Measurements from ENCODE around the gene NDUFAF5.

DNA sequence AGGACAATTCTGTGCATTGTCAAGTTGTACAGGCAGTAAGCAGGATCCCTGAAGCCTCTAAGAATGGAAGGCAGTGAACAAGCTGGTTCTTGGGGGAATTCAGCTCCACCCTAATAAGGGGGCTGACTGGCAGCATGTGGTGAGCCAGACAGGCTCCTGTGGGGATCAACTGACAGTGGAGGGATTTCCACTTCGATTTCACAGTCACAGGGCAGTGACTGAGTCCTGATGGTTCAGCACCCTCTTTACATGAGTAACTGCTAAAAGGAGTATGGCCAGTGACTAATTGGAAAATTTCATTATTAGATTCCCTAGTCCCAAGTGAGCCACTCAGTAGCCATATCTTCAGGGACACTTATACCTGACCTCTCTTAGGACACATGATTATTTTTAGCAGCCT, 78.4 kb downstream of the NDUFAF5 start:
- TF ChIP-seq POLR2A (IDR thresholded peaks at IDR 0.05; ENCODE audit: low read depth, low read length): no peak
- no peak for TF ChIP-seq POLR2AphosphoS5 (IDR thresholded peaks at IDR 0.05; ENCODE audit: low read depth, low read length)
- TF ChIP-seq TAF1 (IDR thresholded peaks at IDR 0.05; ENCODE audit: low read depth, low read length): no peak
- no peak for TF ChIP-seq SPI1 (IDR thresholded peaks at IDR 0.05; ENCODE audit: low read depth, low read length)

All from GM12891 (cell line).